Upper lobe of right lung (tissue), 1 donor: ENCODE measurements around the gene DCTD. TPM values are rescaled to one million over a fixed set of nuclear protein-coding genes. Genes with fewer than 3 reads are reported as not detected.

Experiments used
- ATAC-seq: fragments of 200-7000 bp; cut with Tn5 transposase; one replicate; pipeline ENCODE4 v1.9.1; 2020; ENCODE audit warnings: mild to moderate bottlenecking, moderate library complexity
- DNase-seq: peaks from one replicate; pipeline ENCODE4 v3.0.0-alpha.2; 2020
- H3K27ac ChIP-seq: fragments of 200-600 bp; one replicate; pipeline ENCODE4 v1.8.0; 2022
- H3K27me3 ChIP-seq: fragments of 200-600 bp; one replicate; pipeline ENCODE4 v1.8.0; 2022; ENCODE audit warnings: mild to moderate bottlenecking
- H3K36me3 ChIP-seq: fragments of 200-600 bp; one replicate; pipeline ENCODE4 v1.8.0; 2022
- H3K4me1 ChIP-seq: fragments of 200-600 bp; one replicate; pipeline ENCODE4 v1.8.0; 2022
- H3K4me3 ChIP-seq: fragments of 200-600 bp; one replicate; pipeline ENCODE4 v1.8.0; 2022; ENCODE audit warnings: mild to moderate bottlenecking
- H3K9me3 ChIP-seq: fragments of 200-600 bp; one replicate; pipeline ENCODE4 v1.8.0; 2022
- CTCF ChIP-seq: fragments of 200-600 bp; IDR thresholded peaks from one replicate; pipeline ENCODE4 v1.8.0; 2022; ENCODE audit warnings: antibody characterized with exemption
- intact Hi-C: fragments of 100-400 bp; cut with DNase I; formaldehyde crosslinking; loops from one replicate; pipeline ENCODE4 v1.11.0; 2022
- total RNA-seq: library from RNA; stranded (reverse); fragmentation: NEBNext Ultra II Directional; extraction: Animal tissue kit (Norgen Biotek cat#: 25700); gene quantifications from one replicate; pipeline ENCODE4 v1.2.1, GENCODE V29; 2021
- donor health status: DM: no; HTN: yes; CAD: no; lungs with severe emphysema.

Gene DCTD
- total RNA-seq, 1 donor from 2014 or later: 88.6 TPM

- intact Hi-C loops: loop anchor here (10.0 kb wide), 2 partner anchors 125 to 325 kb away; no protein-coding TSS in a partner anchor
- Histone ChIP-seq H3K27ac (no peak overlapping the region), H3K36me3 (no peaks in the 10 kb centered on the region), H3K4me3 (no peak overlapping the region), H3K4me1 (no peaks in the 10 kb centered on the region), H3K9me3 (no peaks in the 10 kb centered on the region), H3K27me3 (no peaks in the 10 kb centered on the region)
- DNase-seq: no peak
- ATAC-seq: peak; percentile 27
- TF ChIP-seq CTCF: no peak
Observed at GRCh38 chr4:182939680-182940079, 22.5 kb upstream of the DCTD start.

- H3K27ac ChIP-seq: no peak overlapping the region
- no peaks in the 10 kb centered on the region for H3K9me3 ChIP-seq
- no peaks in the 10 kb centered on the region for H3K27me3 ChIP-seq
- DNase-seq: peak; percentile 89
- intact Hi-C loops: loop anchor here (10.0 kb wide), 2 partner anchors 127 to 327 kb away; no protein-coding TSS in a partner anchor
- no peaks in the 10 kb centered on the region for H3K36me3 ChIP-seq
- peak; percentile 90 for TF ChIP-seq CTCF
- H3K4me3 ChIP-seq: no peak overlapping the region
- H3K4me1 ChIP-seq: no peaks in the 10 kb centered on the region
- peak; percentile 99 for ATAC-seq
Observed at GRCh38 chr4:182938205-182938645, 21.0 kb upstream of the DCTD start.

GRCh38 chr4:182937268-182938204, 20.4 kb upstream of the DCTD start:
- intact Hi-C loops: loop anchor here (10.0 kb wide), 2 partner anchors 127 to 327 kb away; no protein-coding TSS in a partner anchor
- no peak for DNase-seq
- H3K27me3 ChIP-seq: no peaks in the 10 kb centered on the region
- no peak overlapping the region for H3K27ac ChIP-seq
- TF ChIP-seq CTCF: no peak
- H3K4me1 ChIP-seq: no peaks in the 10 kb centered on the region
- H3K9me3 ChIP-seq: no peaks in the 10 kb centered on the region
- no peak for ATAC-seq
- no peak overlapping the region for H3K4me3 ChIP-seq
- no peaks in the 10 kb centered on the region for H3K36me3 ChIP-seq

- Histone ChIP-seq H3K4me3 (no peak overlapping the region), H3K27ac (no peak overlapping the region), H3K27me3 (no peaks in the 10 kb centered on the region), H3K9me3 (no peaks in the 10 kb centered on the region), H3K4me1 (no peaks in the 10 kb centered on the region), H3K36me3 (no peaks in the 10 kb centered on the region)
- DNase-seq: no peak
- no peak for ATAC-seq
- intact Hi-C loops: loop anchor here (10.0 kb wide), 2 partner anchors 132 to 332 kb away; no protein-coding TSS in a partner anchor
- no peak for TF ChIP-seq CTCF
Observed at GRCh38 chr4:182932651-182933050, 15.5 kb upstream of the DCTD start.

GRCh38 chr4:182931691-182932345, 14.6 kb upstream of the DCTD start:
- intact Hi-C loops: loop anchor here (10.0 kb wide), 2 partner anchors 133 to 333 kb away; no protein-coding TSS in a partner anchor
- DNase-seq: no peak

More at GRCh38 chr4:182931691-182932345, 14.6 kb upstream of the DCTD start:
- no peak for ATAC-seq
- Histone ChIP-seq H3K4me1 (no peaks in the 10 kb centered on the region), H3K9me3 (no peaks in the 10 kb centered on the region), H3K27ac (no peak overlapping the region), H3K27me3 (no peaks in the 10 kb centered on the region), H3K4me3 (no peak overlapping the region), H3K36me3 (no peaks in the 10 kb centered on the region)
- no peak for TF ChIP-seq CTCF
